WTC11 (cell line): ENCODE results near the gene DUSP3. TPM values are rescaled to one million over a fixed set of nuclear protein-coding genes. Genes with fewer than 3 reads are reported as not detected.

Source experiments
- ATAC-seq: fragments of 200-7000 bp; cut with Tn5 transposase; 2 replicates; pipeline ENCODE4 v1.10.0; 2021; ENCODE audit warnings: mild to moderate bottlenecking, moderate library complexity
- CTCF ChIA-PET: fragments of 300-600 bp; sonication (Branson Sonifier 250); formaldehyde crosslinking; loops from one replicate; lab custom pipeline; 2021; ENCODE audit warnings: antibody characterized with exemption; lab: Charles Lee
- POLR2A ChIA-PET: fragments of 350-600 bp; sonication (Branson Sonifier 250); formaldehyde crosslinking; loops from one replicate; lab custom pipeline; 2021; ENCODE audit warnings: antibody characterized with exemption; lab: Charles Lee
- DNase-seq: peaks from one replicate; pipeline ENCODE4 v3.0.0; 2021; ENCODE audit warnings: low spot score
- H3K27ac Mint-ChIP-seq: 2 replicates; pipeline ENCODE4 v1.8.0; 2021; ENCODE audit warnings: mixed read lengths
- H3K27me3 Mint-ChIP-seq: 2 replicates; pipeline ENCODE4 v1.8.0; 2021; ENCODE audit warnings: low read depth, mild to moderate bottlenecking, moderate library complexity, mixed read lengths
- H3K36me3 Mint-ChIP-seq: 2 replicates; pipeline ENCODE4 v1.8.0; 2021; ENCODE audit warnings: mixed read lengths
- H3K4me1 Mint-ChIP-seq: 2 replicates; pipeline ENCODE4 v1.8.0; 2022; ENCODE audit warnings: mixed read lengths
- H3K4me3 Mint-ChIP-seq: 2 replicates; pipeline ENCODE4 v1.8.0; 2021; ENCODE audit warnings: mild to moderate bottlenecking, moderate library complexity, mixed read lengths
- H3K9me3 Mint-ChIP-seq: 2 replicates; pipeline ENCODE4 v1.8.0; 2021; ENCODE audit warnings: mixed read lengths
- CBFB ChIP-seq: sonication (generic); formaldehyde crosslinking; IDR thresholded peaks from 2 replicates; pipeline ENCODE4 v1.8.1; 2022; ENCODE audit warnings: mild to moderate bottlenecking, low read depth, missing genetic modification reagents
- CREB1 ChIP-seq: sonication (generic); formaldehyde crosslinking; IDR thresholded peaks from 2 replicates; pipeline ENCODE4 v1.8.0; 2023; ENCODE audit warnings: mild to moderate bottlenecking, missing genetic modification reagents
- CTCF ChIP-seq: fragments of 200-600 bp; IDR thresholded peaks from 2 replicates; pipeline ENCODE4 v1.8.0; 2022; ENCODE audit warnings: antibody characterized with exemption
- EMX1 ChIP-seq: fragments of 250-450 bp; sonication (Bioruptor Pico); IDR thresholded peaks from 2 replicates; pipeline ENCODE4 v1.8.0; 2021; ENCODE audit warnings: mild to moderate bottlenecking
- FOXK1 ChIP-seq: sonication (generic); formaldehyde crosslinking; IDR thresholded peaks from 2 replicates; pipeline ENCODE4 v1.8.0; 2022; ENCODE audit warnings: mild to moderate bottlenecking, moderate library complexity, missing genetic modification reagents
- GABPB1 ChIP-seq: sonication (generic); formaldehyde crosslinking; IDR thresholded peaks from 2 replicates; pipeline ENCODE4 v1.8.1; 2023; ENCODE audit warnings: mild to moderate bottlenecking, missing genetic modification reagents
- GTF2I ChIP-seq: fragments of 250-450 bp; sonication (Bioruptor Pico); conservative IDR thresholded peaks from 2 replicates; pipeline ENCODE4 v1.4.0; 2021; ENCODE audit warnings: mild to moderate bottlenecking
- HMGXB4 ChIP-seq: sonication (generic); formaldehyde crosslinking; IDR thresholded peaks from 2 replicates; pipeline ENCODE4 v1.8.1; 2023; ENCODE audit warnings: mild to moderate bottlenecking, moderate library complexity, missing genetic modification reagents
- IRF2 ChIP-seq: sonication (generic); formaldehyde crosslinking; IDR thresholded peaks from 2 replicates; pipeline ENCODE4 v1.8.0; 2022; ENCODE audit warnings: low read depth, missing genetic modification reagents, borderline replicate concordance
- JAZF1 ChIP-seq: fragments of 250-450 bp; sonication (Bioruptor Pico); IDR thresholded peaks from 2 replicates; pipeline ENCODE4 v1.9.0; 2021; ENCODE audit warnings: moderate library complexity, mild to moderate bottlenecking, inconsistent platforms
- JUN ChIP-seq: sonication (generic); formaldehyde crosslinking; IDR thresholded peaks from 2 replicates; pipeline ENCODE4 v1.8.0; 2023; ENCODE audit warnings: mild to moderate bottlenecking, missing genetic modification reagents
- KAT7 ChIP-seq: sonication (generic); formaldehyde crosslinking; IDR thresholded peaks from 2 replicates; pipeline ENCODE4 v1.8.1; 2023; ENCODE audit warnings: missing genetic modification reagents, mild to moderate bottlenecking, borderline replicate concordance
- MXD4 ChIP-seq: fragments of 250-450 bp; sonication (Bioruptor Pico); IDR thresholded peaks from 2 replicates; pipeline ENCODE4 v1.8.0; 2021; ENCODE audit warnings: mild to moderate bottlenecking, moderate library complexity, borderline replicate concordance
- NFYB ChIP-seq: sonication (generic); formaldehyde crosslinking; conservative IDR thresholded peaks from 2 replicates; pipeline ENCODE4 v1.8.0; 2022; ENCODE audit warnings: low read depth, missing genetic modification reagents
- NR1H2 ChIP-seq: sonication (generic); formaldehyde crosslinking; IDR thresholded peaks from 2 replicates; pipeline ENCODE4 v1.9.0; 2021; ENCODE audit warnings: mild to moderate bottlenecking, moderate library complexity, missing genetic modification reagents
- NR2C2 ChIP-seq: sonication (generic); formaldehyde crosslinking; IDR thresholded peaks from 2 replicates; pipeline ENCODE4 v1.8.0; 2022; ENCODE audit warnings: mild to moderate bottlenecking, missing genetic modification reagents
- SMAD3 ChIP-seq: sonication (generic); formaldehyde crosslinking; IDR thresholded peaks from 2 replicates; pipeline ENCODE4 v1.8.0; 2022; ENCODE audit warnings: missing genetic modification reagents, mild to moderate bottlenecking, borderline replicate concordance
- SOX15 ChIP-seq: fragments of 250-450 bp; sonication (Bioruptor Pico); IDR thresholded peaks from 2 replicates; pipeline ENCODE4 v1.9.0; 2021; ENCODE audit warnings: mild to moderate bottlenecking
- TEAD1 ChIP-seq: sonication (generic); formaldehyde crosslinking; IDR thresholded peaks from 2 replicates; pipeline ENCODE4 v1.8.0; 2022; ENCODE audit warnings: mild to moderate bottlenecking, missing genetic modification reagents
- ZBTB43 ChIP-seq: sonication (generic); formaldehyde crosslinking; IDR thresholded peaks from 2 replicates; pipeline ENCODE4 v1.8.1; 2023; ENCODE audit warnings: mild to moderate bottlenecking, missing genetic modification reagents
- ZNF138 ChIP-seq: sonication (generic); formaldehyde crosslinking; conservative IDR thresholded peaks from 2 replicates; pipeline ENCODE4 v1.8.1; 2022; ENCODE audit warnings: mild to moderate bottlenecking, moderate library complexity, missing genetic modification reagents
- ZNF219 ChIP-seq: sonication (generic); formaldehyde crosslinking; IDR thresholded peaks from 2 replicates; pipeline ENCODE4 v1.8.0; 2023; ENCODE audit warnings: missing genetic modification reagents, mild to moderate bottlenecking, borderline replicate concordance
- ZNF263 ChIP-seq: sonication (generic); formaldehyde crosslinking; IDR thresholded peaks from 2 replicates; pipeline ENCODE4 v1.8.1; 2022; ENCODE audit warnings: low read depth, mild to moderate bottlenecking, moderate library complexity, missing genetic modification reagents
- ZNF317 ChIP-seq: sonication (generic); formaldehyde crosslinking; IDR thresholded peaks from 2 replicates; pipeline ENCODE4 v1.8.1; 2023; ENCODE audit warnings: low read depth, mild to moderate bottlenecking, moderate library complexity, missing genetic modification reagents, borderline replicate concordance
- ZNF423 ChIP-seq: fragments of 250-450 bp; sonication (Bioruptor Pico); IDR thresholded peaks from 2 replicates; pipeline ENCODE4 v2.1.2; 2022; ENCODE audit warnings: mild to moderate bottlenecking, moderate library complexity
- ZNF671 ChIP-seq: fragments of 250-450 bp; sonication (Bioruptor Pico); IDR thresholded peaks from 2 replicates; pipeline ENCODE4 v1.8.0; 2021; ENCODE audit warnings: mild to moderate bottlenecking
- total RNA-seq: library from RNA; stranded (reverse); gene quantifications from 3 replicates; pipeline ENCODE4 v1.2.3, GENCODE V29; 2021
- TF ChIP-seq, protein P1 (sequence below): sonication (generic); formaldehyde crosslinking; IDR thresholded peaks from 2 replicates; pipeline ENCODE4 v1.8.1; 2023; ENCODE audit warnings: mild to moderate bottlenecking, missing genetic modification reagents
- TF ChIP-seq, protein P2 (sequence below): sonication (generic); formaldehyde crosslinking; IDR thresholded peaks from 2 replicates; pipeline ENCODE4 v1.8.1; 2022; ENCODE audit warnings: mild to moderate bottlenecking, moderate library complexity, missing genetic modification reagents
- TF ChIP-seq, protein P3 (sequence below): sonication (generic); formaldehyde crosslinking; IDR thresholded peaks from 2 replicates; pipeline ENCODE4 v1.8.1; 2022; ENCODE audit warnings: low read depth, mild to moderate bottlenecking, moderate library complexity, missing genetic modification reagents, borderline replicate concordance

DUSP3 gene
- total RNA-seq, 1 experiment from 2014 or later = 31.5 TPM

- H3K4me1 Mint-ChIP-seq = peaks cover 2% of the 10 kb centered on the region; the same call in 1 of the 2 replicates
- ATAC-seq = no peak
- no peak for TF ChIP-seq ZBTB43 (CRISPR knock-in tag)
- TF ChIP-seq ZNF219 = no peak
- TF ChIP-seq NFYB (CRISPR knock-in tag) = no peak
- TF ChIP-seq NR1H2 (CRISPR knock-in tag) = no peak
- TF ChIP-seq ZNF671 = no peak
- no peak for TF ChIP-seq FOXK1 (CRISPR knock-in tag)
- TF ChIP-seq CTCF = no peak
- TF ChIP-seq KAT7 (CRISPR knock-in tag) = no peak
- TF ChIP-seq SMAD3 (CRISPR knock-in tag) = no peak
- TF ChIP-seq MXD4 (CRISPR knock-in tag) = no peak
- no peak for TF ChIP-seq ZNF317 (CRISPR knock-in tag)
- TF ChIP-seq JAZF1 (CRISPR knock-in tag) = no peak
- TF ChIP-seq TEAD1 = no peak
- TF ChIP-seq, protein P1, sequence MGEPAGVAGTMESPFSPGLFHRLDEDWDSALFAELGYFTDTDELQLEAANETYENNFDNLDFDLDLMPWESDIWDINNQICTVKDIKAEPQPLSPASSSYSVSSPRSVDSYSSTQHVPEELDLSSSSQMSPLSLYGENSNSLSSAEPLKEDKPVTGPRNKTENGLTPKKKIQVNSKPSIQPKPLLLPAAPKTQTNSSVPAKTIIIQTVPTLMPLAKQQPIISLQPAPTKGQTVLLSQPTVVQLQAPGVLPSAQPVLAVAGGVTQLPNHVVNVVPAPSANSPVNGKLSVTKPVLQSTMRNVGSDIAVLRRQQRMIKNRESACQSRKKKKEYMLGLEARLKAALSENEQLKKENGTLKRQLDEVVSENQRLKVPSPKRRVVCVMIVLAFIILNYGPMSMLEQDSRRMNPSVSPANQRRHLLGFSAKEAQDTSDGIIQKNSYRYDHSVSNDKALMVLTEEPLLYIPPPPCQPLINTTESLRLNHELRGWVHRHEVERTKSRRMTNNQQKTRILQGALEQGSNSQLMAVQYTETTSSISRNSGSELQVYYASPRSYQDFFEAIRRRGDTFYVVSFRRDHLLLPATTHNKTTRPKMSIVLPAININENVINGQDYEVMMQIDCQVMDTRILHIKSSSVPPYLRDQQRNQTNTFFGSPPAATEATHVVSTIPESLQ (CRISPR knock-in tag) = no peak
- TF ChIP-seq, protein P2, sequence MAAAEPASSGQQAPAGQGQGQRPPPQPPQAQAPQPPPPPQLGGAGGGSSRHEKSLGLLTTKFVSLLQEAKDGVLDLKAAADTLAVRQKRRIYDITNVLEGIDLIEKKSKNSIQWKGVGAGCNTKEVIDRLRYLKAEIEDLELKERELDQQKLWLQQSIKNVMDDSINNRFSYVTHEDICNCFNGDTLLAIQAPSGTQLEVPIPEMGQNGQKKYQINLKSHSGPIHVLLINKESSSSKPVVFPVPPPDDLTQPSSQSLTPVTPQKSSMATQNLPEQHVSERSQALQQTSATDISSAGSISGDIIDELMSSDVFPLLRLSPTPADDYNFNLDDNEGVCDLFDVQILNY (CRISPR knock-in tag) = no peak
- TF ChIP-seq, all 79 proteins: peak for 0
- DNase-seq = no peak
- Mint-ChIP-seq H3K4me3 (no peak overlapping the region), H3K27me3 (no peaks in the 10 kb centered on the region), H3K36me3 (peaks cover 51% of the 10 kb centered on the region), H3K9me3 (no peaks in the 10 kb centered on the region), H3K27ac (no peak overlapping the region)
- POLR2A ChIA-PET = no interaction called here
- CTCF ChIA-PET = interaction anchor here (5.7 kb wide), 1 partner anchor 76 kb away, joined by 41 read pairs; the partner anchor contains the start of gene CD300LG
Observed at GRCh38 chr17:43770957-43771356, 7.8 kb downstream of the DUSP3 start.

DNA sequence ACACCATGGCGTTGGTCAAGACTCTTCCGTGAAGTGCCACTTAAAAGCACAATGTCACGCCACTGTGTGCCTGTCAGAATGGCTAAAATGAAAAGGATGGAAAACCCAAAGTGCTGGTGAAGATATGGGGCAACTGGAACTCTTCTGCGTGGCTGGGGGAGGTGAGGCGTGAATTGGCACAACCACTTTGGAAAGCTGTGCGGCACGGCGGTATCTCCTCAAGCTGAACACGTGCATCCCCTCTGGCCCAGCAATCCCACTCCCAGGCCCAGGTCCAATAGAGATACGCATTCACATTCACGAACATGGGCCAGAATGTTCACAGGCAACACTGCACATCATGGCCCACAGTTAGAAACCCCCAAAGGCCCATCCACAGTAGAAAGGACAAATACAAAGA lies 8.9 kb downstream of the DUSP3 start:
- Mint-ChIP-seq H3K4me3 (no peak overlapping the region), H3K9me3 (no peaks in the 10 kb centered on the region), H3K36me3 (peaks cover 48% of the 10 kb centered on the region), H3K27me3 (no peaks in the 10 kb centered on the region), H3K4me1 (peaks cover 2% of the 10 kb centered on the region; the same call in 1 of the 2 replicates), H3K27ac (no peak overlapping the region)
- TF ChIP-seq EMX1 (CRISPR knock-in tag) (no peak), CBFB (CRISPR knock-in tag) (no peak), GTF2I (CRISPR knock-in tag) (no peak), ZNF138 (CRISPR knock-in tag) (no peak), HMGXB4 (no peak), GABPB1 (no peak), ZNF219 (no peak), JUN (CRISPR knock-in tag) (no peak), ZNF423 (CRISPR knock-in tag) (no peak), CREB1 (CRISPR knock-in tag) (no peak), SOX15 (CRISPR knock-in tag) (no peak), NR1H2 (CRISPR knock-in tag) (no peak), ZNF263 (CRISPR knock-in tag) (no peak), NR2C2 (CRISPR knock-in tag) (no peak), IRF2 (no peak), ZNF671 (no peak)
- TF ChIP-seq, protein P3, sequence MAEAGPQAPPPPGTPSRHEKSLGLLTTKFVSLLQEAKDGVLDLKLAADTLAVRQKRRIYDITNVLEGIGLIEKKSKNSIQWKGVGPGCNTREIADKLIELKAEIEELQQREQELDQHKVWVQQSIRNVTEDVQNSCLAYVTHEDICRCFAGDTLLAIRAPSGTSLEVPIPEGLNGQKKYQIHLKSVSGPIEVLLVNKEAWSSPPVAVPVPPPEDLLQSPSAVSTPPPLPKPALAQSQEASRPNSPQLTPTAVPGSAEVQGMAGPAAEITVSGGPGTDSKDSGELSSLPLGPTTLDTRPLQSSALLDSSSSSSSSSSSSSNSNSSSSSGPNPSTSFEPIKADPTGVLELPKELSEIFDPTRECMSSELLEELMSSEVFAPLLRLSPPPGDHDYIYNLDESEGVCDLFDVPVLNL = no peak
- DNase-seq = no peak
- CTCF ChIA-PET = interaction anchor here (5.7 kb wide), 1 partner anchor 77 kb away, joined by 41 read pairs; the partner anchor contains the start of gene CD300LG
- POLR2A ChIA-PET = no interaction called here
- no peak for ATAC-seq
